GM12878 (cell line): ENCODE measurements around the gene HBQ1. TPM values are rescaled to one million over a fixed set of nuclear protein-coding genes. Genes with fewer than 3 reads are reported as not detected.

Experiments used
- ATAC-seq: fragments of 200-7000 bp; cut with Tn5 transposase; 3 replicates; pipeline ENCODE4 v1.9.1; 2020; ENCODE audit warnings: mild to moderate bottlenecking, moderate library complexity
- BruUV-seq: library from RNA; stranded (reverse); fragments of 400-500 nt; replicated peaks from 2 replicates; lab custom pipeline; 2021; lab: Mats Ljungman, UMichigan
- CTCF ChIA-PET: fragments of 300-600 bp; sonication (Branson Sonifier 250); formaldehyde crosslinking; extraction: SDS; loops from one replicate; lab custom pipeline; 2021; ENCODE audit warnings: inconsistent platforms; lab: Yijun Ruan, JAX
- POLR2A ChIA-PET: fragments of 350-600 bp; formaldehyde crosslinking; extraction: SDS; loops from one replicate; lab custom pipeline; 2021; ENCODE audit warnings: inconsistent platforms; lab: Charles Lee
- RAD21 ChIA-PET: fragments of 300-600 bp; sonication (Branson Sonifier 250); formaldehyde crosslinking; loops from one replicate; lab custom pipeline; 2023; ENCODE audit warnings: antibody characterized with exemption; ENCODE audit not compliant: unreplicated experiment; lab: Charles Lee
- SMC1A ChIA-PET: fragments of 300-600 bp; sonication (Branson Sonifier 250); formaldehyde crosslinking; loops from one replicate; lab custom pipeline; 2023; ENCODE audit not compliant: unreplicated experiment, uncharacterized antibody; lab: Charles Lee
- DNase-seq: peaks from one replicate; pipeline ENCODE4 v3.0.0-alpha.2; 2011; ENCODE audit warnings: low read depth, low spot score
- FAIRE-seq: peaks from 3 replicates; lab custom pipeline; 2011; peaks lifted over from hg19 to GRCh38; lab: Jason Lieb, UNC
- H2AFZ ChIP-seq: 2 replicates; pipeline ENCODE4 v1.6.0; 2011; ENCODE audit warnings: low read depth, low read length, control low read depth; ENCODE audit not compliant: control insufficient read depth
- H3K27ac ChIP-seq: 2 replicates; pipeline ENCODE4 v1.5.1; 2011; ENCODE audit warnings: control low read depth; ENCODE audit not compliant: control insufficient read depth, insufficient read depth
- H3K27me3 ChIP-seq, 2 experiments: replicated peaks in 1 of 2; 2 replicates each; pipeline versions ENCODE4 v1.6.0 to v1.6.1; 2011; ENCODE audit warnings: low read length in 1 of 2; ENCODE audit not compliant: control insufficient read depth in 2 of 2, insufficient read depth in 2 of 2
- H3K36me3 ChIP-seq, 2 experiments: 2 replicates each; pipeline ENCODE4 v1.5.1; 2011; ENCODE audit warnings: low read length in 1 of 2; ENCODE audit not compliant: control insufficient read depth in 2 of 2, insufficient read depth in 2 of 2
- H3K4me1 ChIP-seq: 2 replicates; pipeline ENCODE4 v1.6.1; 2011; ENCODE audit warnings: mild to moderate bottlenecking, low read length, moderate library complexity, mixed read lengths; ENCODE audit not compliant: control insufficient read depth, insufficient read depth
- H3K4me2 ChIP-seq: 2 replicates; pipeline ENCODE4 v1.6.0; 2011; ENCODE audit warnings: control low read depth; ENCODE audit not compliant: control insufficient read depth, insufficient read depth
- H3K4me3 ChIP-seq: fragments of 200-600 bp; sonication (generic); 2 replicates; pipeline ENCODE4 v1.5.1; 2016
- H3K79me2 ChIP-seq: 2 replicates; pipeline ENCODE4 v1.6.0; 2011; ENCODE audit warnings: low read length; ENCODE audit not compliant: control insufficient read depth, insufficient read depth
- H3K9ac ChIP-seq: 2 replicates; pipeline ENCODE4 v1.8.0; 2011; ENCODE audit warnings: low read length, control low read depth, mixed read lengths; ENCODE audit not compliant: control insufficient read depth, insufficient read depth
- H3K9me3 ChIP-seq: replicated peaks from 3 replicates; pipeline ENCODE4 v1.5.1; 2011; ENCODE audit warnings: mild to moderate bottlenecking, low read length; ENCODE audit not compliant: control insufficient read depth, insufficient read depth
- H4K20me1 ChIP-seq: 2 replicates; pipeline ENCODE4 v1.6.0; 2011; ENCODE audit not compliant: control insufficient read depth, insufficient read depth
- BHLHE40 ChIP-seq, 2 experiments: fragments of 450-650 bp in 1 of 2; IDR thresholded peaks; 2 replicates each; pipeline ENCODE4 v1.6.1; 2011 to 2017; ENCODE audit warnings: low read depth in 2 of 2, borderline replicate concordance in 1 of 2, improper control_type of control experiment in 1 of 2, low read length in 1 of 2, mild to moderate bottlenecking in 1 of 2
- CEBPZ ChIP-seq: fragments of 150-350 bp; IDR thresholded peaks from 2 replicates; pipeline ENCODE4 v1.6.1; 2016; ENCODE audit warnings: low read depth, low read length
- HSF1 ChIP-seq: fragments of 150-350 bp; IDR thresholded peaks from 2 replicates; pipeline ENCODE4 v1.6.1; 2014; ENCODE audit warnings: mild to moderate bottlenecking, low read depth, low read length
- IRF5 ChIP-seq: fragments of 450-650 bp; IDR thresholded peaks from 2 replicates; pipeline ENCODE4 v1.6.1; 2017; ENCODE audit warnings: borderline replicate concordance
- RELB ChIP-seq: fragments of 450-650 bp; IDR thresholded peaks from 2 replicates; pipeline ENCODE4 v1.6.1; 2017; ENCODE audit warnings: low read depth, mild to moderate bottlenecking, moderate library complexity
- SMARCA5 ChIP-seq: fragments of 450-650 bp; IDR thresholded peaks from 2 replicates; pipeline ENCODE4 v1.6.1; 2017; ENCODE audit warnings: mild to moderate bottlenecking
- WGBS: methylation state at CpG from one replicate; pipeline ENCODE4 v1.1.6; 2016; ENCODE audit warnings: low lambda C conversion rate; ENCODE audit not compliant: insufficient replicate concordance, insufficient coverage; ENCODE audit errors: missing lambda C conversion rate; 5-methylcytosine and 5-hydroxymethylcytosine counted together
- in situ Hi-C: fragments of 300-500 bp; cut with MboI; formaldehyde crosslinking; loops from 9 replicates; pipeline ENCODE4 v1.14.3; 2018; ENCODE audit warnings: mixed read lengths
- intact Hi-C: fragments of 100-400 bp; cut with micrococcal nuclease; formaldehyde crosslinking; loops from one replicate; pipeline ENCODE4 v1.14.2; 2022; ENCODE audit not compliant: unreplicated experiment
- polyA plus RNA-seq, 11 experiments: library from polyadenylated mRNA; depleted of rRNA in 4 of 11; unstranded in 6 of 11; stranded (reverse) in 5 of 11; fragments of >200 nt; fragmentation: Nextera tagmentation in 4 of 11; fragmentation: Illumina TruSeq in 1 of 11; extraction: Ambion mirVana in 4 of 11; extraction: Trizol in 1 of 11; gene quantifications; 1 replicate in 1 of 11; 2 replicates in 10 of 11; pipeline versions ENCODE4 v1.2.1 to v1.2.3, GENCODE V29; 2011 to 2016; ENCODE audit warnings: inconsistent platforms in 2 of 11, missing spikeins in 2 of 11, low read depth in 1 of 11
- total RNA-seq, 4 experiments: library from RNA; depleted of rRNA in 3 of 4; stranded (reverse); fragments of >200 nt in 3 of 4; fragmentation: Illumina TruSeq in 1 of 4; extraction: Trizol in 1 of 4; gene quantifications; 2 replicates each; pipeline versions ENCODE4 v1.2.1 to v1.2.3, GENCODE V29; 2013 to 2021

Gene HBQ1
- total and polyA plus RNA-seq, 10 of the 15 experiments (the other 5 are each of a cell fraction or from before 2014, with no cell fraction given): not detected

- no peaks in the 10 kb centered on the region for H3K36me3 ChIP-seq
- ChIA-PET RAD21 (no interaction called here), SMC1A (no interaction called here)
- no TSS peak for BruUV-seq
- no peaks in the 10 kb centered on the region for H3K9me3 ChIP-seq
- H3K27me3 ChIP-seq: peaks cover 6 to 10% of the 10 kb centered on the region in 2 experiments
- WGBS: 59% methylated on average over 11 of the region's 11 CpGs
- DNase-seq: no peak
- H3K4me1 ChIP-seq: peaks cover 8% of the 10 kb centered on the region; the same call in 1 of the 2 replicates
- in situ Hi-C loops: no loop called here
- no peak for FAIRE-seq
- no peak overlapping the region for H3K27ac ChIP-seq
- no peak for ATAC-seq
- H2AFZ ChIP-seq: no peak overlapping the region
- H3K4me2 ChIP-seq: no peak overlapping the region
- TF ChIP-seq HSF1: no peak
- TF ChIP-seq, all 136 proteins: peak for 0
- H4K20me1 ChIP-seq: no peaks in the 10 kb centered on the region
- CTCF ChIA-PET: no interaction called here
- H3K79me2 ChIP-seq: no peaks in the 10 kb centered on the region
- intact Hi-C loops: no loop called here
- H3K4me3 ChIP-seq: no peak overlapping the region
- H3K9ac ChIP-seq: no peak overlapping the region
- POLR2A ChIA-PET: no interaction called here
Observed at GRCh38 chr16:177981-178667, 2.1 kb upstream of the HBQ1 start.

GRCh38 chr16:178668-179015 is 1.6 kb upstream of the HBQ1 start:
- no peak for ATAC-seq
- CTCF ChIA-PET: interaction anchor here (1.0 kb wide), 1 partner anchor 71 kb away, joined by 3 read pairs; no protein-coding TSS in a partner anchor
- intact Hi-C loops: no loop called here
- TF ChIP-seq IRF5: no peak
- TF ChIP-seq BHLHE40 (IDR thresholded peaks at IDR 0.05; ENCODE audit: borderline replicate concordance in 1 of 2, low read depth in 2 of 2, low read length in 1 of 2): no peak
- no peak for TF ChIP-seq RELB
- no peak for TF ChIP-seq SMARCA5
- no peak for TF ChIP-seq CEBPZ

More at GRCh38 chr16:178668-179015, 1.6 kb upstream of the HBQ1 start:
- DNase-seq (no peak), FAIRE-seq (no peak)
- no peak overlapping the region for H3K27ac ChIP-seq
- BruUV-seq: no TSS peak
- H4K20me1 ChIP-seq: no peaks in the 10 kb centered on the region
- 79% methylated on average over 11 of the region's 11 CpGs for WGBS
- POLR2A ChIA-PET: no interaction called here
- no peak overlapping the region for H3K9ac ChIP-seq
- H3K27me3 ChIP-seq: peaks cover 6 to 10% of the 10 kb centered on the region in 2 experiments
- RAD21 ChIA-PET: no interaction called here
- H3K4me2 ChIP-seq: no peak overlapping the region
- H3K4me3 ChIP-seq: no peak overlapping the region
- no peaks in the 10 kb centered on the region for H3K36me3 ChIP-seq
- SMC1A ChIA-PET: no interaction called here
- no peak overlapping the region for H2AFZ ChIP-seq
- H3K79me2 ChIP-seq: no peaks in the 10 kb centered on the region
- no peaks in the 10 kb centered on the region for H3K9me3 ChIP-seq
- H3K4me1 ChIP-seq: peaks cover 8% of the 10 kb centered on the region; the same call in 1 of the 2 replicates
- in situ Hi-C loops: no loop called here
